ENCODE measurements around the gene NKAIN1. TPM values are rescaled to one million over a fixed set of nuclear protein-coding genes. Genes with fewer than 3 reads are reported as not detected.
A peak's percentile ranks its signal among the peaks of the same experiment; 100 is the strongest.
"Not testable (repeated sequence)": the region's sequence is repeated elsewhere in the genome, so short reads cannot be mapped to it uniquely, and the experiment has no call there.

NKAIN1 gene
- not detected for total RNA-seq

- TF ChIP-seq, protein P1, sequence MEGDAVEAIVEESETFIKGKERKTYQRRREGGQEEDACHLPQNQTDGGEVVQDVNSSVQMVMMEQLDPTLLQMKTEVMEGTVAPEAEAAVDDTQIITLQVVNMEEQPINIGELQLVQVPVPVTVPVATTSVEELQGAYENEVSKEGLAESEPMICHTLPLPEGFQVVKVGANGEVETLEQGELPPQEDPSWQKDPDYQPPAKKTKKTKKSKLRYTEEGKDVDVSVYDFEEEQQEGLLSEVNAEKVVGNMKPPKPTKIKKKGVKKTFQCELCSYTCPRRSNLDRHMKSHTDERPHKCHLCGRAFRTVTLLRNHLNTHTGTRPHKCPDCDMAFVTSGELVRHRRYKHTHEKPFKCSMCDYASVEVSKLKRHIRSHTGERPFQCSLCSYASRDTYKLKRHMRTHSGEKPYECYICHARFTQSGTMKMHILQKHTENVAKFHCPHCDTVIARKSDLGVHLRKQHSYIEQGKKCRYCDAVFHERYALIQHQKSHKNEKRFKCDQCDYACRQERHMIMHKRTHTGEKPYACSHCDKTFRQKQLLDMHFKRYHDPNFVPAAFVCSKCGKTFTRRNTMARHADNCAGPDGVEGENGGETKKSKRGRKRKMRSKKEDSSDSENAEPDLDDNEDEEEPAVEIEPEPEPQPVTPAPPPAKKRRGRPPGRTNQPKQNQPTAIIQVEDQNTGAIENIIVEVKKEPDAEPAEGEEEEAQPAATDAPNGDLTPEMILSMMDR (IDR thresholded peaks at IDR 0.05) = no peak
- H3K27ac ChIP-seq = no peak within 1 kb of the TSS
- no peaks in the 10 kb centered on the region for H3K9me3 ChIP-seq
- DNase-seq (ENCODE audit: low spot score) = no peak
- H3K36me3 ChIP-seq = no peaks in the 10 kb centered on the region
- H3K4me3 ChIP-seq = peak within 1 kb of the TSS in 1 of 2 donors; percentile 38
- peaks cover 0 to 10% of the 10 kb centered on the region in 2 donors for H3K4me1 ChIP-seq
- peaks cover 6 to 8% of the 10 kb centered on the region in 2 donors for H3K27me3 ChIP-seq
These were observed at the start of gene NKAIN1 for GRCh38 chr1:31239653-31240241. Gene NKAIN1, minus strand, starts transcription at chr1:31239887. Its CDS starts 340 bp downstream, at chr1:31239547.

GRCh38 chr1:31289021-31289420, 49.3 kb upstream of the NKAIN1 start:
- TF ChIP-seq, protein P1 (IDR thresholded peaks at IDR 0.05) = no peak
- Histone ChIP-seq H3K27ac (no peak overlapping the region), H3K4me1 (no peaks in the 10 kb centered on the region), H3K4me3 (no peak overlapping the region), H3K36me3 (peaks cover 86% of the 10 kb centered on the region), H3K27me3 (no peaks in the 10 kb centered on the region), H3K9me3 (no peaks in the 10 kb centered on the region)
- no peak for DNase-seq (ENCODE audit: low spot score)

- not testable (repeated sequence) for H3K27me3 ChIP-seq; H3K4me3 ChIP-seq; H3K9me3 ChIP-seq; H3K4me1 ChIP-seq; DNase-seq (ENCODE audit: low spot score); H3K27ac ChIP-seq
- peaks cover 80% of the 10 kb centered on the region for H3K36me3 ChIP-seq
These were observed 48.1 kb upstream of the NKAIN1 start for GRCh38 chr1:31287791-31288190.

DNA sequence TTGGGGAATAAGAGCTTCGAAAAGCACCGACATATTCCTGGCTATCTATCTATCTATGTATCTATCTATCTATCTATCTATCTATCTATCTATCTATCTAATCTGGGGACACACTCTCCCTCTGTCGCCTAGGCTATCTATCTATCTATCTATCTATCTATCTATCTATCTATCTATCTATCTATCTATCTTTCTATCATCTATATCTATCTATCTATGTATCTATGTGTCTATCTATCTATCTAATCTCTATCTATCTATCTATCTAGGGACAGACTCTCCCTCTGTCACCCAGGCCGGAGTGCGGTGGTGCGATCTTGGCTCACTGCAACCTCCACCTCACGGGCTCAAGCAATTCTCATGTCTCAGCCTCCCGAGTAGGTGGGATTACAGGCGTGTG, 42.7 kb upstream of the NKAIN1 start:
- not testable (repeated sequence) for H3K4me3 ChIP-seq; H3K9me3 ChIP-seq; H3K27ac ChIP-seq; DNase-seq (ENCODE audit: low spot score); H3K4me1 ChIP-seq; H3K27me3 ChIP-seq
- H3K36me3 ChIP-seq = peaks cover 72% of the 10 kb centered on the region

DNA sequence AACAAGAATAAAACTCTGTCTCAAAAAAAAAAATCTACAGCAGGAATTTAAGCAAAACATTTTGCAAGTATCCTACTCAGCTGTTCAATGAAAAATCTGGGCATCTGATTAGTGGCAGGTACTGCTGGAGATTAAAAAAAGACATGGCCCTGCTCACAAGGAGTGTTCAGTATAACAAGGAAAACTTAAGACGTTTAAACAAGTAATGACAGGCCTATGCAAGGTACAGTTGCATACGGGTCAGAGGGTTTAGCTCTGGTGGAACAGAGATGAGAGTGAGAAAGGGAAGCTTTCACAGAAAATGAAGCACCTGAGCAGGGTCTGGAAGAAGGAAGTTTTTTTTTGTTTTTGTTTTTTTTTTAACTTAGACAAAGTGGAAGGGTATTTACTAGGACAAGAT, 33.9 kb upstream of the NKAIN1 start:
- Histone ChIP-seq H3K27me3 (no peaks in the 10 kb centered on the region), H3K27ac (no peak overlapping the region), H3K4me1 (no peaks in the 10 kb centered on the region), H3K36me3 (peaks cover 50% of the 10 kb centered on the region), H3K4me3 (no peak overlapping the region), H3K9me3 (no peaks in the 10 kb centered on the region)
- DNase-seq (ENCODE audit: low spot score) = no peak
- TF ChIP-seq, protein P1 (IDR thresholded peaks at IDR 0.05) = no peak

DNA sequence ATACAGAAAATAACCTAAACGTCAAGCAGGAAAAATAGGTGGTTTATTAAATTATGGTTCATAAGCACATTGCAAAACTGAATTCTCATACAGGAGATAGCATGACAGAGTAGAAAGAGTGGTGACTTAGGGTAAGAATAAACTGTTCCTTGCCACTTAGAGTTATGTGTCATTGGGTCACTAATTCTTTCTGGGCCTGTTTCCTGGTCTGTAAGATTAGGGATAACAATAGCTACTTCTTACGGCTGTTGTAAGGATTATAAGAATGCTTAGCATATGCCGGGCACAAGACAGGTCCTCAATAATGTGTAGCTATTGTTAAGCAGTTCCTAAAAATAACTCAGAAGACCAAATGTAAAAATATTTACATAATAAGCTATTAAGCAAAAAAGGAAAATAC, 32.7 kb upstream of the NKAIN1 start:
- Histone ChIP-seq H3K4me1 (no peaks in the 10 kb centered on the region), H3K27me3 (no peaks in the 10 kb centered on the region), H3K4me3 (no peak overlapping the region), H3K9me3 (no peaks in the 10 kb centered on the region), H3K36me3 (peaks cover 49% of the 10 kb centered on the region), H3K27ac (no peak overlapping the region)
- TF ChIP-seq, protein P1 (IDR thresholded peaks at IDR 0.05) = no peak
- DNase-seq (ENCODE audit: low spot score) = no peak

GRCh38 chr1:31266547-31266946, 26.9 kb upstream of the NKAIN1 start:
- Histone ChIP-seq H3K9me3 (no peaks in the 10 kb centered on the region), H3K4me3 (no peak overlapping the region), H3K36me3 (peaks cover 70% of the 10 kb centered on the region), H3K4me1 (peaks cover 0 to 5% of the 10 kb centered on the region in 2 donors), H3K27ac (no peak overlapping the region), H3K27me3 (no peaks in the 10 kb centered on the region)
- DNase-seq (ENCODE audit: low spot score) = no peak
- TF ChIP-seq, protein P1 (IDR thresholded peaks at IDR 0.05) = no peak
